GM21723 (cell line): Measurements from ENCODE around the gene RSBN1L.
A peak's percentile ranks its signal among the peaks of the same experiment; 100 is the strongest.
"Not testable (repeated sequence)": the region's sequence is repeated elsewhere in the genome, so short reads cannot be mapped to it uniquely, and the experiment has no call there.

ENCODE experiments used
- ATAC-seq: cut with Tn5 transposase; IDR thresholded peaks from one replicate; pipeline ENCODE4 v1.9.1; 2021; ENCODE audit warnings: mild to moderate bottlenecking, moderate library complexity; ENCODE audit not compliant: unreplicated experiment

RSBN1L gene

GRCh38 chr7:77696057-77696642 is at the start of gene RSBN1L:
Gene RSBN1L, plus strand, starts transcription at chr7:77696459. Its CDS starts 11 bp downstream, at chr7:77696470.
- peak; percentile 95 for ATAC-seq

GRCh38 chr7:77648742-77649338 is 47.4 kb upstream of the RSBN1L start:
- ATAC-seq = no peak

- ATAC-seq = no peak
These were observed 46.4 kb upstream of the RSBN1L start for GRCh38 chr7:77649716-77650349.

- ATAC-seq = no peak
These were observed 44.6 kb upstream of the RSBN1L start for GRCh38 chr7:77651575-77652162.

- not testable (repeated sequence) for ATAC-seq
These were observed 43.4 kb upstream of the RSBN1L start for GRCh38 chr7:77652826-77653225.

GRCh38 chr7:77653572-77653971 is 42.7 kb upstream of the RSBN1L start:
- no peak for ATAC-seq

DNA sequence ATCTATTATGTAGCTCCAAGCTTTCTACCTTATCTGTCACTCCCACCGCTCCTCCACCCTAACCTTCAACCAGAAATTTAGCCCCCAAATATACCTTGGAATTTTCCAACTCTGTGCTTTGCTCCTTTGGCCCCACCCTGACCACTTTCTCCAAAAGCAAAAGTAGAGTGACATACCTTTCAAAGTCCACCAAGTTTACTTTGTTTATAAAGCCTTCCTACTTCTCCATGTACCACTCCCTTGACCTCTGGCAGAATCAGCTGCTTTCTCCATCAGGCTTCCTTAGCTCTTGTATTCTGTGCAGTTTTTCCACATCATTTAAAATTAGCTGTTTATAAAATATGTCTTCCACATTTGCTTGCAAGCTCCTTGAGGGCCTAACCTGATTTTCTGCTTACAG is 40.9 kb upstream of the RSBN1L start:
- no peak for ATAC-seq

GRCh38 chr7:77655836-77656455 is 40.3 kb upstream of the RSBN1L start:
- ATAC-seq = no peak

DNA sequence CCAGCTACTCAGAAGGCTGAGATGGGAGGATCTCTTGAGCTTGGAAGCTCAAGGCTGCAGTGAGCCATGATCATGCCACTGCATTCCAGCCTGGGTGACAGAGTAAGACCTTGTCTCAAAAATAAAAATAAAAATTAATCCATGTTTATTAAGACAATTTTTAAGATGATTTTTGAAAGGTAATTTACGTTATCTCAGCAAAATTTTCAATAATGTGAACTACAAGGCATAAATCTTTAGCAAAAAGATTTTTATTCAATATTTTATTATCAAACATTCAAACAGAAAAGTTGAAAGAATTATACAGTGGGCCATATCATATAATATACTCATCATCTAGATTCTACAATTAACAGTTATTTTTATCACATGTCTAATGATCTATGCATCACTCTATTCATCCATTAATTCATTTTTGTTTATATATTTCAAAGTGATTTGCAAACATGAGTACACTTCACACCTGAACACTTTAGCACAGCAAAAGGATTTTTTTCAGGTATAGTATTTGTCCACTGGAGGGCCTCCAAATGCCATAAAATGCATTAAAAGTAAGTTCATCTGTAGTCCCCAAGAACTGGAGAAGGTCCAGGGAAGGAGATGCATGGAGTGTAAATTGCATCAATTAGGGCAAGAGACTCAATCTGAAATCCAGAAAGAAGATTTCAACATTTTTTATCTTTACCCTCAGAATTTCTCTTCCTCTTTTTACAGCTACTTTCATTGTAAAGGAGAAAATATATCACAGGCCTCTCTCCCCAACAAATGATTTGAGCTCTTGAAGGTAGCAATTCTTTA is 38.6 kb upstream of the RSBN1L start:
- peak; percentile 76 for ATAC-seq

- no peak for ATAC-seq
These were observed 37.3 kb upstream of the RSBN1L start for GRCh38 chr7:77658928-77659327.

DNA sequence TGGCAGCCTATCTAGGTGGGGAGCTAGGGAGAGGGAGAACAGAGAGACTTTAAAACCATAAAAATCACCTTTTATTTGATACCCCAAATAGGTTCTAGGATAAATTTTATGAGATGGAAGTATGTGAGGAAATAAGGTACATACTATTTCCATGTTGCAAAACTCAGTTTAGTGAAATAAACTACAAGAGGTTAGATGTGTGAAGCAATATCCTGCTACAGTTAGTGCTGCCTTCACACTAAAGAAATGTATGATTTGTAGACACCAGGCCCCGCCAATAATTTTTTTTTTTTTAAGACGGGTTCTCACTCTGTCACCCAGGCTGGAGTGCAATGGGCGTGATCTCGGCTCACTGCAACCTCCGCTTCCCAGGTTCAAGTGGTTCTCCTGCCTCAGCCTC is 34.4 kb upstream of the RSBN1L start:
- ATAC-seq = no peak

DNA sequence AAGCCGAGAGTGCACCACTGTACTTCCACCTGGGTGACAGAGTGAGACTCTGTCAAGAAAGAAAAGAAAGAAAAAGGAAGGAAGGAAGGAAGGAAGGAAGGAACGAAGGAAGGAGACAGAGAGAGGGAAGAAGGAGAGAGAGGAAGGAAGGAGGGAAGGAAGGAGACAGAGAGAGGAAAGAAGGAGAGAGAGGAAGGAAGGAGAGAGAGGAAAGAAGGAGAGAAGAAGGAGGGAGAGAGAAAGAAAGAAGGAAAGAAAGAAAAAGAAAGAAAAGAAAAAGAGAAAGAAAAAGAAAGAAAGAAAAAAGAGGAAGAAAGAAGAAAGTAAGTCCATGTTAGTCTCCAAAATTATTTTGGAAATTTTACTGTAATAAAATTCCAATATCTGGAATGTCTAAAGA is 33.4 kb upstream of the RSBN1L start:
- ATAC-seq = no peak

- no peak for ATAC-seq
These were observed 31.5 kb upstream of the RSBN1L start for GRCh38 chr7:77664715-77665114.

DNA sequence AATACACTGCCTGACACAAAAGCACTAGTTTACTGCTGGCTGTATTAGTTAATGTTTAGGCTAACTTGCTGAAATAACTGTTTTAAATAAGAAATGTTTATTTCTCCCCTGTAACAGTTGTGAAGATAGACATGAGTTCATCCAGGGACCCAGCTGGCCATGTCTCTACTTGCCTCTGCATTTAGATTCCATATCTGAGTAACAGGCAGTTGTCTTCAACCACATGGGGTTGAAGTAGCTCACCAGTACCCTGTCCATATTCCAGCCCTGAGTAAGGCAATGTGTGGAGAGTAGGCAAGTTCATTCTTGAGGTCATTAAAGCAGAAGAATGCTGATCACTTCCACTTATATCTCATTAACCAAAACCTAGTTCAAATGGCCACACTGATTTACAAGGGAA is 31.1 kb upstream of the RSBN1L start:
- no peak for ATAC-seq

- ATAC-seq = no peak
These were observed 28.7 kb upstream of the RSBN1L start for GRCh38 chr7:77667459-77668086.

GRCh38 chr7:77674878-77675277 is 21.4 kb upstream of the RSBN1L start:
- ATAC-seq = no peak

GRCh38 chr7:77679608-77680007 is 16.7 kb upstream of the RSBN1L start:
- ATAC-seq = no peak

- no peak for ATAC-seq
These were observed 16.0 kb upstream of the RSBN1L start for GRCh38 chr7:77680266-77680665.

- ATAC-seq = no peak
These were observed 12.2 kb upstream of the RSBN1L start for GRCh38 chr7:77684030-77684429.

DNA sequence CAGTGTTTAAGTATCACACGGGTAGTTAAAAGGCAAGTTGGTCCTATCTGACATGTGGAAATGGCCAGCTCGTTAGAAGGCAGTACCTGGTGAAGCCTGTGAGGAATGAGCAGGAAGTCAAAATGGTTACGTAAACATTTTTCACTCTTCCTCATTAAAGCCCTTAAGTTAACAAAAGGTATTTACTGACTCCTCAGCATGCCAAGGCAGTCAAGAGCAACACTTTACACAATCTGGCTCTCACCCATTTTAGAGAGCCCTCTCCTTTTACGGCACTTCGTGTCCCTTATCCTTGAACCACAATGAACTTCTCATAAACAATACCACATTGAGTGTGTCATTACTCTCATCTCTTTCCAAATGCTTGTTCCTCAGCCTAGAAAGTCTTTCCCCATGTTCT is 11.0 kb upstream of the RSBN1L start:
- no peak for ATAC-seq
